SU-DHL-6 (cell line): ENCODE measurements around the gene RTN4R.
"Not testable (repeated sequence)": the region's sequence is repeated elsewhere in the genome, so short reads cannot be mapped to it uniquely, and the experiment has no call there.

Experiments
- H2AFZ ChIP-seq: fragments of 200-600 bp; sonication (generic); 2 replicates; pipeline ENCODE4 v1.6.1; 2014; ENCODE audit warnings: low read depth, mild to moderate bottlenecking, moderate library complexity, mixed read lengths, antibody characterized with exemption, low read length; ENCODE audit not compliant: severe bottlenecking
- H3F3A ChIP-seq: fragments of 200-600 bp; shearing (Covaris generic); 2 replicates; pipeline ENCODE4 v1.6.0; 2016; ENCODE audit warnings: antibody characterized with exemption, mild to moderate bottlenecking; ENCODE audit not compliant: insufficient read depth
- H3K27ac ChIP-seq: fragments of 200-600 bp; sonication (generic); 2 replicates; pipeline ENCODE4 v1.5.1; 2016; ENCODE audit warnings: low read depth, mild to moderate bottlenecking, low read length, moderate library complexity, mixed read lengths
- H3K27me3 ChIP-seq: fragments of 200-600 bp; sonication (generic), shearing (Covaris generic); 2 replicates; pipeline ENCODE4 v1.6.0; 2014; ENCODE audit warnings: mild to moderate bottlenecking, low read length
- H3K36me3 ChIP-seq: fragments of 200-600 bp; sonication (generic); 2 replicates; pipeline ENCODE4 v1.6.1; 2014; ENCODE audit warnings: mild to moderate bottlenecking, low read length, mixed read lengths
- H3K4me2 ChIP-seq: fragments of 300-600, 200-600 bp; shearing (Covaris generic), sonication (generic); 2 replicates; pipeline ENCODE4 v1.6.0; 2014; ENCODE audit warnings: low read length, low read depth, mild to moderate bottlenecking; ENCODE audit not compliant: poor library complexity, severe bottlenecking
- H3K4me3 ChIP-seq: fragments of 200-600 bp; sonication (generic); 2 replicates; pipeline ENCODE4 v1.5.1; 2014; ENCODE audit warnings: antibody characterized with exemption, low read length, mild to moderate bottlenecking, mixed read lengths; ENCODE audit not compliant: insufficient read depth, poor library complexity, severe bottlenecking
- H3K79me2 ChIP-seq: fragments of 200-600 bp; sonication (generic); 2 replicates; pipeline ENCODE4 v1.6.1; 2014; ENCODE audit warnings: mild to moderate bottlenecking, low read length, moderate library complexity; ENCODE audit not compliant: insufficient read depth
- H3K9ac ChIP-seq: fragments of 200-600 bp; sonication (generic); 2 replicates; pipeline ENCODE4 v1.7.0; 2014; ENCODE audit warnings: mild to moderate bottlenecking, low read length
- H3K9me2 ChIP-seq: fragments of 200-600 bp; sonication (generic); replicated peaks from 2 replicates; pipeline ENCODE4 v1.6.1; 2014; ENCODE audit warnings: low read length; ENCODE audit not compliant: insufficient read depth
- H3K9me3 ChIP-seq: fragments of 200-600 bp; sonication (generic); 2 replicates; pipeline ENCODE4 v1.6.1; 2014; ENCODE audit warnings: low read length, mixed read lengths; ENCODE audit not compliant: insufficient read depth
- H4K20me1 ChIP-seq: fragments of 200-600 bp; sonication (generic); 2 replicates; pipeline ENCODE4 v1.6.1; 2014; ENCODE audit warnings: low read depth, mild to moderate bottlenecking, antibody characterized with exemption, low read length, moderate library complexity, mixed read lengths
- CTCF ChIP-seq: fragments of 200-600 bp; sonication (generic); IDR thresholded peaks from one replicate; pipeline ENCODE4 v1.5.1; 2017; ENCODE audit warnings: antibody characterized with exemption, mild to moderate bottlenecking, low read length, moderate library complexity; ENCODE audit not compliant: insufficient read depth, poor library complexity, severe bottlenecking
- EZH2phosphoT487 ChIP-seq: fragments of 200-600 bp; sonication (generic), shearing (Covaris generic); conservative IDR thresholded peaks from 2 replicates; pipeline ENCODE4 v1.6.1; 2018; ENCODE audit warnings: mild to moderate bottlenecking, antibody characterized with exemption, low read length, moderate library complexity, mixed read lengths

RTN4R gene

DNA sequence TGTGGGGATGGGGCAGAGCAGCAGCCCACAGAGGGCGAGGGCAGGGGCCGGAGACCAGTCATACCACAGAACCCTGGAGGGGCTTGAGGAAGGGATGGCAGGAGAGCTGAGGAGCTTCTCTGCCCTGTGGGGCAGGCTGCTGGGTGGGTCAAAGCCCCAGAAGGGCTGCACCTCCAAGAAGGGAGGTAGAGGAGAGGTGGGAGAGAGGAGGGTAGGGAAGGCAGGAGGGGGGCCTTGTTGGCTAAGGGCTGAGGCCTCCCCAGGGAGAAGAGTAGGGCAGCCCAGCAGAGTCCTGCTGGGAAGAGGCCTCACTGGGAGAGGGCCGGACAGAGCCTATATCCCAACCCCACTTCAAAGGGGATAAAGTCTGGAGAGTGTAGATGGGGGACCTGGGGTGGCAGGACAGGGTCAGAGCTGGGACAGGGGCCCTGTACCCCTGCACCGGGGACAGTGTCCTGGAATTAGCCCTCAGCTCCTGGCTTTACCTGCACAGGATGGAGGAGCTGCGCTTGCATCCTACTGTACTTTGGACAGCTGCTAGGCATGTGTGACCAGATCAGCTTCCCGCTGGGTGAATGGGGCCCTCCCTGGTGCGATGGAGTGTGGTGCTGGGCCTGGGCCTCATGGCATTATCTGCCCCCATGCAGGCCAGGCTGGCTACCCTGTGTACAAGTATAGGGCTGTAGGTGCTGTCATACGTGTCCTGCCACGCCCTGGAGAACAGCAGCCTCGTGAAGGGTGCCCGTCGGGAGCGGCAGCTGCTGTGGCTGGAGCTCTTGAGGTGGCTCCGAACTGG lies 44.5 kb upstream of the RTN4R start:
- H4K20me1 ChIP-seq, result no peaks in the 10 kb centered on the region
- TF ChIP-seq CTCF, result no peak
- no peak for TF ChIP-seq EZH2phosphoT487
- no peaks in the 10 kb centered on the region for H3F3A ChIP-seq
- no peaks in the 10 kb centered on the region for H3K9me2 ChIP-seq
- H2AFZ ChIP-seq, result no peak overlapping the region
- no peaks in the 10 kb centered on the region for H3K27me3 ChIP-seq
- no peak overlapping the region for H3K27ac ChIP-seq
- H3K4me3 ChIP-seq, result no peak overlapping the region
- no peaks in the 10 kb centered on the region for H3K9me3 ChIP-seq
- no peaks in the 10 kb centered on the region for H3K79me2 ChIP-seq
- H3K36me3 ChIP-seq, result no peaks in the 10 kb centered on the region
- H3K4me2 ChIP-seq, result no peak overlapping the region
- no peak overlapping the region for H3K9ac ChIP-seq

GRCh38 chr22:20311249-20312062 lies 43.3 kb upstream of the RTN4R start:
- H3F3A ChIP-seq, H3K79me2 ChIP-seq, H3K9me3 ChIP-seq, H3K4me2 ChIP-seq, H3K36me3 ChIP-seq, H3K9me2 ChIP-seq, H4K20me1 ChIP-seq, H3K4me3 ChIP-seq, H2AFZ ChIP-seq, H3K27ac ChIP-seq, H3K27me3 ChIP-seq, H3K9ac ChIP-seq: not testable (repeated sequence)

GRCh38 chr22:20310773-20311172 lies 42.7 kb upstream of the RTN4R start:
- not testable (repeated sequence) for H3K9me2 ChIP-seq, H4K20me1 ChIP-seq, H3K27ac ChIP-seq, H3K9ac ChIP-seq, H3K4me2 ChIP-seq, H3F3A ChIP-seq, H3K4me3 ChIP-seq, H3K79me2 ChIP-seq, H3K36me3 ChIP-seq, H3K9me3 ChIP-seq, H2AFZ ChIP-seq, H3K27me3 ChIP-seq

DNA sequence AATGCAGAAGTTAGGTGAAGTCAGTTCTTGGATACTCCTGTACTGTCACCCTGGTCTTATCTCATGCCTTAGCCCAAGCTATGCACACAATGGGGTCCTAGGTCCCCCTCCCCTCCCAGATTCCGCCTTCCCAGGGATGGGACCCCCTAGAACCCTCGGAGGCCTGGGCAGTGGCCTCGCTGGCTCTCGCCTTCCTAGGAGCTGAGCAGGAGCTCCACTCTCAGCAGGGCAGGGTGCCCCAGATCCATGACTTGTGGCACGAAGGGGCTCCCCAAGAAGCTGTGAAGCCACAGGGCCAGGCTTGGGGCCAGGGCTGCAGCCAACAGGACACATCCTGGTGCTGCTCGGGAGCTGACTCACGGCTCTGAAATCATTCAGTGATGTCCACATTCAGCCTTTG lies 42.1 kb upstream of the RTN4R start:
- H3K79me2 ChIP-seq, H3K9me3 ChIP-seq, H4K20me1 ChIP-seq, H3K27me3 ChIP-seq, H3K9me2 ChIP-seq, H3K9ac ChIP-seq, H3K27ac ChIP-seq, H3F3A ChIP-seq, H2AFZ ChIP-seq, H3K4me2 ChIP-seq, H3K4me3 ChIP-seq, H3K36me3 ChIP-seq: not testable (repeated sequence)

- not testable (repeated sequence) for H3K27ac ChIP-seq
Measured at GRCh38 chr22:20308806-20309650, 40.9 kb upstream of the RTN4R start.

GRCh38 chr22:20307448-20308447 lies 39.6 kb upstream of the RTN4R start:
- not testable (repeated sequence) for H3K79me2 ChIP-seq, H3K27ac ChIP-seq, H3K4me2 ChIP-seq, H3K4me3 ChIP-seq, H4K20me1 ChIP-seq, H3K36me3 ChIP-seq, H3K9me3 ChIP-seq, H2AFZ ChIP-seq, H3F3A ChIP-seq, H3K9me2 ChIP-seq, H3K9ac ChIP-seq, H3K27me3 ChIP-seq

More at GRCh38 chr22:20308806-20309650, 40.9 kb upstream of the RTN4R start:
- H3K4me3 ChIP-seq, H3K9me3 ChIP-seq, H2AFZ ChIP-seq, H3K79me2 ChIP-seq, H3F3A ChIP-seq, H3K4me2 ChIP-seq, H3K36me3 ChIP-seq, H3K9me2 ChIP-seq, H3K9ac ChIP-seq, H4K20me1 ChIP-seq, H3K27me3 ChIP-seq: not testable (repeated sequence)
